Glomerular visceral epithelial cell (primary cell): ENCODE measurements around the gene TBP.
A peak's percentile ranks its signal among the peaks of the same experiment; 100 is the strongest.

ENCODE experiments used
- DNase-seq: peaks from one replicate; pipeline ENCODE4 v3.0.0-alpha.2; 2016; ENCODE audit errors: extremely low spot score

TBP gene

DNA sequence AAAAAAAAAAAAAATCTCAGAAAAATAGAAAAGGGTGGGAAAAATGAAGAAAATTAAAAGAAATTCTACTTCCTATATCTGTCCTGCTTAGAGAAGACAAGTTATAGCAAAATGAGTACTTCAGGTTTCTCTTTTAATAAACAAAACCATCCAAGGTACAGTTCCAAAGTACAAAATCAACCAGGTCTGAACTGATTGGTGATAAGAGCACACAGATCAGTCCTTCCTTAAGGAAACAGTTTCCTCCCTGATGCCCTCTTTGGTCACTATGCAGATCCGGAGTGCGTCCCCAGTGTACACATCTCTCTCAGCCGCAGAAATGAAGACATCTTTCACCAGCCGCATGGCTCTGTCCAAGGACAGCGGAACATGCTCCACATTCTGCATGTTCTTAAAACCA is 19.2 kb upstream of the TBP start:
- DNase-seq, result no peak

DNA sequence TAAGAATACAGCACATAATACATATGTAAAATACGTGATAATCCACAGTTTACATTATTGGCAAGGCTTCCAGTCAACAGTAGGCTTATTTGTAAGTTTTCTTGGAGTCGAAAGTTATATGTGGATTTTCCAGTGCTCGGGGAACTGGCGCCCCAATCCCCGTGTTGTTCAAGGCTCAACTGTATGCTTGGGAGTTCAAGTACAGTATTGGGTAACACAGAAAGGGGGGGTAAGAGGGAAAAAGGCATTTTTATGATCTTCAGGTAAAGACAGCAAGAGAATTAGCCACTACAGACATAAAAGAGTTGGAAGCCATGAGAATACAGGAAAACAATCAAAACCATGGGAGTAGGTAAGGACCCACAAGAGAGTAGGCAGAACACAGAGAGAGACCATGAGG is 17.5 kb upstream of the TBP start:
- DNase-seq, result no peak

- no peak for DNase-seq
These were observed 16.8 kb upstream of the TBP start for GRCh38 chr6:170537329-170537728.

DNA sequence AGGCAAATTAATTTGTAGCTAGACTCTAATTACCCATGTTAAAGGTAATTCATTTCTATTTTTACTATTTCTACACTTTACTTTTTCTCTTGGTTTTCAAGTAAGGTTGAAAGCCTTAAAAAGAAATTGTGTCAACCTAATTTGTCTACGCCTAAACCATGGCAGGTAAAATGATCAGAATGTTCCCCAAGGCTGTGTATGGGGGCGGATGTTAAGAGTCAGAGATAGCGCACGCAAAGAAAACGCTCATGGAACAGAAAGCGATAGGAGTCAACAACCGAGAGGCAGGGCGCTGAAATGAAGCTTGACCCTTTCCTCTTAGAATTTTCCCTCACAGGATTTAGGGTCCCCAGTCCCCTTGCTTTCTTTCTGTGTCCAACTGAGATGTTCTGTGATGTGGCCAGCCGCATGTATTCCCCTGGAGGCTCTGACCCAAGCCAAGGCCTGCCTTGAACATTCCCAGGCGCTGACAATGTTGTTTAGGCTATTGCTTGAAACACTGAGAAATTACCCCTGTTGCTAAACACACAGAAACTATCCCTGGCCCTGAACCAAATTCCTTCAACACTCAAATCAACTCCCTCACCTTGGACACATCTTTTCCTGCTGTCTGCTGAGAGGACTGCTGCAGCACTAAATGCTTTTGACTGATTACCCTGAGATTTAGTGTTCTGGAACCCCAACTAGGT is 12.0 kb upstream of the TBP start:
- no peak for DNase-seq

DNA sequence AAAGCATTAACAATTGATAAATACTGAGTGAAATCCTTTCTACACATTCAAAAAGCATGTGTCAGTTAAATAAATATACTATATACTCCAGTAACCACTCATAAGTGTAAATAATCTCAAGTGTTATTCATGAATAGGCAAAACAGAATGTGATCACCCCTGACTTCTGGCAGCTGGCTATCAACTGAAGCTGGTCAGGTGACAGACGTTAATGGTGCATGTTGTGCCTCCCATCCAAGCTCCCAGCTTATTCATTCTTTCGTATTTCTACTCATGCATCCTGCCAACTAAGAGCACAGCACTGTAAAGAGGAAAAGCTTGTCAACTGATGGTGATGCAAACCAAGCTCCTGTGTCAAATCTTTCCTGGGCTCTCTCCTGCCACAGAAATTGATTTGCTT is 8.8 kb upstream of the TBP start:
- DNase-seq, result no peak

DNA sequence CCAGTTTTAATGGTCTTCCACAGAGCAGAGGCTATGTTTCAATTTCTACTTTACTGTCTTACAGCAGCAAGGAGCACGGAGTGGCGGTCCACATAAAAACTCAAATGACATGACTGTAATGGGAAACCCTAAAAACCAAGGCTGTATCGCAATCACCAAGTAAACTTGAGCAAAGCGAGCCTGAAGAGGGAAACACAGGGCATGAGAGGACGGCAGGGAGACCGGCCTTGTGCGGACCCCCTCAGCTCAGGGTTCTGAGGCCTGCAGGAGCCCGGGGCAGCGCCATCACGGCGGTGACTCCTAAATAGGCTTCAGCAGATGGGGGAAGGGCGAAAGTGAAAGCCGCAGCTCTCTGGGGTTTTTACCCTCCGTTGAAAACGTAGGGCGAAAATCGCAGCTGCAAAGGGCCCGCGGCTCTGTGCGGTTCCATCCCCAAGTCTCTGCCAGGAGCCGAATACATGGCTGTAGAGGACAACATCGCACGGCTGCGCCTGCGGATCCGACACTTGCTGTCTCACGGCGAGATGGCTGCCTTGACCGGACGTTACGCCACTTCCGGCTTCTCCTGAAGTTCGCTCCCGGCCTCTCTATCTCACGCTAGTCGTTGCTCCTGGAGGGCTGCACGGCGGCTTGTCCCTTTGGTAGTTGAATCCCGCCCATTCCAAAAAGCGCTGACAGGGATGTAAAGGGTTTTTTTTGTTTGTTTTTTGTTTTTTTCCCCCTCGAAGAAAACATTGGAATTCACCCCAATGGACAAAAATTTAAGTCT is 1.2 kb upstream of the TBP start, which contains the start of gene PSMB1:
TSS of gene PSMB1 (minus strand) at position 543 of the 769 bp plus-strand sequence. CDS start at position 478, 65 bp downstream.
- peak; percentile 91 for DNase-seq

DNA sequence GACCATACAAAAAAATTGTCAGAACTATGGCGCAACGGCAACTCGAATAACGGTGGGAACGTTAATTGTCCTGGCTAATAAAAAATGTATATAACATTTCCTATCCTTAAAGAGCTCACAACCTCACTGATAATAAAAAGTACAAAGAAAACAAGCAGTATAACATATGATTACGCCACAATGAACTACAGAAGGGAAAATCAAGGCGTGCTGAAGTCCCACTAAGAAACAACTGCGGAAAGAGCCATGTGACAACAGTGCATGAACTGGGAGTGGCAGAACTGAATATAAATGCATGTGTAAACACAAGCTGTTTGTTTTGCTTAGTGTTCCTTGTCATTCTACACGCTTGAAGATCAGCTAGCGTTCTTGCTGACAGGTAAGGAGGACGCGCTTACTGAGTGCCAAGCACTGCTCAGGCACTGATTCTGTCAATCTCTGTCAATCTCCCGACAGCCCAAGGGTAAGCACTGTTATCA is 596 bp upstream of the TBP start:
- DNase-seq, result no peak

DNA sequence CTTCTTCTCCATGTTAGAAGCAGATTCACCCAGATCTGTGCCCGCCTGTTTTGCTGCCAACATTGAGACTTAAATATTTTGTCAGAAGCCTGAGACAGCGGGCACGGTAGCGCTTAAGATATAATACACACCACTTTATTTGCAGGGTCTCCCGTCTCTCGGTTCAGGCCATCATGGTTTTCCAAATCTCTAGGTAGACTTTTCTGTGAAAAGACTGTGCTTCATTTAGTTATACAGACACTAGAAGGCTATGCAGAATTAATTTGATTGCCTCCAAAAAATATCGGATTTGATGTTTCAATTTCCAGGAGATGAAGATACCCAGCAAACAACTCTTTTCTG is 598 bp downstream of the TBP start:
- no peak for DNase-seq

DNA sequence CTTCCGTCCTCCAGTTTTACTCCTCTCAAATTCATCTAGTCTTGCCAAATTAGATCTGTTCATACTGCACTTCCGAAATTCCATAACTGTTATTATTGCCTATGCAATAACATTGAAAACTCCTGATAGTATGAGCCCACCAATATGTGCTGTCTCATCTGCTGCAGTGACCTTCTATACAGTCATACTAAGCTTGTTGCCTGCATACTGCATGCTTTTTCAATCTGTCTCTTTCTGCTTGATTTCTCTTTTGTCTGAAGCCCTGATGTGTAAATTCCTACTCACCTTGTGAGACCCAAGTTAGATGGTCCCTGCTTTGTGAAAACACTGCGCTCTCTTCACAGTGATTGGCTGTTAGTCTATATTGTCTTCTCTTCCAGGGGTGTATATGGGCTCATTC is 1.1 kb downstream of the TBP start:
- DNase-seq, result no peak

- no peak for DNase-seq
These were observed 7.4 kb downstream of the TBP start for GRCh38 chr6:170561555-170561954.

- no peak for DNase-seq
These were observed 10.9 kb downstream of the TBP start for GRCh38 chr6:170564936-170565530.

DNA sequence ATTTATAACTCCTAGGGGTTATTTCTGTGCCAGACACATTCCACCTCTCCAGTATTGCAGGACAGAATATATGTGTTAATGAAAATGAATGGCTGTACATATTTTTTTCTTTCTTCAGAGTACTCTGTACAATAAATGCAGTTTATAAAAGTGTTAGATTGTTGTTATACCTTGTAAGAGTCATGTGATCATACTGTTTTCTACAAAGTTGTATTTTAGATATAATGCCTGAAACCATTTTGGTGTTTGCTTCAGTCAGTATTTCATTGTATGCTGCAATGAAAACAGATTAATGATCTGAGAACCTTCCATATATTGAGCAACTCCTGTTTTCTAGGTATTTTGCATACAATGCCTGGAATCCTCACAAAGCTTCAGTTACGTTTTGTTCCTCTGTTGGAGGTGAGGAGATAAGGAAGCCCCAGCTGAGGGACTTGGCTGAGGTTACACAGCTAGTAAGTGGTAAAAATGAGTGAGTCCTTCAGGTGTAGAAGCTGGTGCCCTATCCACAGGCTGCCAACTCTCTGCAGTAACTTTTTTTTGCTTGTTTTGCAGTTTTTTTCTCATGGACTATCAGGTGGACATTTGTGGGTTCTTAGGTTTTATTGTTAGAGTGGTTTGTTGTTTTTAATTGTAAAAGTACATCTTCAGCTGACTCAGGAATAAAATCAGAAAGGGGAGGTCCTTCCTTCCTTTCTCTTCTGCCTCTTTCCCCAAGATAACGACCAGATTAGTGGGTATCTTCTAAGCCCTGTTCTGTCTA is 18.7 kb downstream of the TBP start:
- no peak for DNase-seq

DNA sequence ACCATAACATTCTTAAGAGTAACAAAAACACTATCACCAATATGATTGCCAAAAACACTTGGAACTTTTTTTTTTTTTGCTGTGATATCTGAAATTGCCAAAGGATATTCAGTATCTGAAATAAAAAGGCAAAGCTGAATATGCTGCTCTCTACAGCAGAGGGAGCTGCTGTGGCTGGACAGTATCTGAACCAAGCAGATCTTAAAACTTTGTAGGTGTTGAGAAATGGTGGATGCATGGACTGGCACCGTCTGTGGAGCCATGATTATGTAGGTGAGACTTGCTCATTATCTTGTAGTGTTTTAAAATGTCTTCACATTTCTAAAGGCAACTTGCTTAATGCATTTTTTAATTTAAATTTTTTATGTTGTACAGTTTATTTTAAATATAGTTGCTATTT is 21.1 kb downstream of the TBP start:
- DNase-seq, result no peak

- DNase-seq, result no peak
These were observed 24.7 kb downstream of the TBP start for GRCh38 chr6:170578909-170579308.

DNA sequence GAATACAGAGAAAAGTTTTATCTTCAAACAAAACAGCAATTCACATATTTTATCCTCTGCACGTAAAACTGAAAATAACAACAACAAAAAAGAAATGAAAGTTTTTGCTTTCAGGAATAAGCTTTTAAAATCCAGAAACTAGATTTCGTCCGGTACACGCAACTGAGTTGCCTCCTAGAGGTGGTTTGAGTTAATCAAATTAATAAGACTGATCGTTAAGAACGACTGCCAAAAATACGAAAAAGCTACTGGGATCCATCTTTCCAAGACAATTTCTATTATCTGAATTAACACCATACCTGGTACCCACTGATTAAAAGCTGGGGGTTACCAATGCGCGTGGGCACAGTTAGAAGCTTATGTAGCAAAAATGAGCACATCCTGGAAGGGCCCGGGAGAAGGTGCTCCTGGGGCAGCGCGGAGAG is 29.6 kb downstream of the TBP start:
- no peak for DNase-seq

DNA sequence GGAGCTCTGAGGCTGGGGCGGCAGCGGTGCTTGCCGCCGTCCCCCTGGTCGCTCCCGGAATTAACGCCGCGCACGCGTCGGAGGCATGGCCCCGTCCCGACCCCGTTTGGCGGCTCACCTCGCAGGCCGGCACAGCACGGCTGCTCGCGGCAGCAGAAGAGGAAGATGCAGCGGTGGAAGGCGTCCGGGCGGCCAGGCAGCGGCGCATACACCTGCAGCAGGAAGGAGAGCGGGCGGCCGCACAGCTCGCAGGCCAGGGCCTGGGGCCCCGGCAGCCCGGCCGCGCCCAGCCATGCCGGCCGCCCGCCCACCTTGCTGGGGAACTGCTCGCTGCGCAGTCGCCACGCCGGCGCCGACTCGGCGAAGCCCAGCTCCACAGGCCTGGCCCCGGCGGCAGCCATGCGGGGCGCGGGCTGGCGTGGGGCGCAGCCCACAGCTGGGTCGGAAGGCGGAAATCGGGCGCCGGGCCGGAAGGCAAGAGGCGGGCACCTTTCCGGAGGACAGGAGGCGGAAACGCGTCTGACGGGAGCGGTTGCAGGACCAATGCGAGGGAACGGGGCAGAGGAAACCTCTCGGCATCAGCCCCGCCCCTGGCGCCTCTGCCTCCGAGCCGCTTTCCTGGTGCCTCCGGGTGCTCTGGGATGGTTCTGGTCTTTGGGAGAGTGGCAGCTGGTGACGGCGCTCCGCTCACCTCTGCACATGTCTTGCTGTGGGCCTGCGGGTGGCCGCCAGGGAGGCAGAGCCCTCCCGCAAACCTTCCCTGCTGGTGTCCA is 30.2 kb downstream of the TBP start, which contains the start of gene PDCD2:
TSS of gene PDCD2 (minus strand) at position 457 of the 773 bp plus-strand sequence. CDS start at position 401, 56 bp downstream.
- DNase-seq, result peak; percentile 92

DNA sequence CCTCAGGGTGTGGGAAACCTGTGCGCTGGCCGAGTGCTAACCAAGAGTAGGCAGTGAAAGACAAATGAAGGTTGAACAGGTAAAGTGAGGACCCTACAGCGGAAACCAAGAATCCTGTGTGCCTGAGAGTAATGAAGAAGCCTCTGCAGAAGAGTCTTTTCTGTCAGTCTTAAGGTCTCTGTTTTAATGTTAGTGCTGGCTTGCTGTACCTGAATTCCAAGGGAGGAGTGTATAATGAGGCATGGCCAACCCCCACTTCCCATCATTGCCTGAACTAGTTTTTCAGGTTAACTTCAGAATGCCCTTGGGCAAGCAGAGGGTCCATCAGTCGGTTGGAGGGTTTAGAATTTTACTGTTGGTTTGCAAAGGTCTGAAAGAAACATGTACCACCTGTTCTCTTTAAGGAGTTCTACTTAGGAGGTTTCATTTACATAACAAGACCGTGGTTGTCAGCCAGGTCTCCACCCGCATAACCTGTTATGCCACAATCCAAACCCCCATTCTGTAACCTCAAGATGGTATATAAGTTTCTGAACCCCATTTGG is 30.9 kb downstream of the TBP start:
- DNase-seq, result no peak

DNA sequence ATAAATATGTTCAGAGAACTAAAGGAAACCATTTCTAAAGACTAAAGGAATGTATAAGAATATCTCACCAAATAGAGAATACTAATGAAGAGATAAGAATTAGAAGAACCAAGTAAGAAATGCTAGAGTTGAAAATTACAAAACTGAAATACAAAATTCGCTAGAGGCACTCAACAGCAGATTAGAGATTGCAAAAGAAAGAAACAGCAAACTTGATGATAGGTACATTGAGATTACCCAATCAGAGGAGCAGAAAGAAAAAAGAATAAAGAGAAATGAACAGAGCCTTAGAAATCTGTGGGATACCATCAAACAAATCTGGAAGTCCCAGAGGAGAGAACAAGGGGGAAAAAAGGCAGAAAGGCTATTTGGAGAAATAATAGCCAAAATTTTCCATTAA is 36.6 kb downstream of the TBP start:
- DNase-seq, result no peak

DNA sequence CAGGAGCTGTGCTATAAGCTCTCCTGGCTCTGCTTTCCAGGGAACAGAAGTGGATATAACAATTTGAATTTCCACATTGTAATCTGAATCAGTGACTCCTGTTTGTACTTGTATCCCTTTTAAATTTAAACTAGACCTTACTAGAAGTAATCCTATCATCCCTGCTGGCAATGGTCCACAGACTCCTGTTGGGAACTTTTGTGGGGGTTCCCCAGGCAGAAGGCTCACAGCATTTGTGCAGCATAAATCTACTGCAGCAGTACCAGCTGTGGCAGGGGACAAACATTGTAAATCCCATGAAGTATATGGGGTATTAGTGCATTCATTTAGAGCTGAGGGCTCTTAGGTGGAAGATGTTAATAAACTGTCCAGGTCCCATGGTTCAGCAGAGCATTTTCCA is 42.3 kb downstream of the TBP start:
- DNase-seq, result no peak

- no peak for DNase-seq
These were observed 43.1 kb downstream of the TBP start for GRCh38 chr6:170597278-170597677.
